ENCODE measurements around the gene EEF1A2. TPM values are rescaled to one million over a fixed set of nuclear protein-coding genes. Genes with fewer than 3 reads are reported as not detected.

Gene EEF1A2
- total RNA-seq, 2 experiments from 2014 or later, result 0.27 TPM; not detected in 1

- peaks cover 5% of the 10 kb centered on the region for H3K4me1 Mint-ChIP-seq
- DNase-seq, result no peak
- H3K27me3 Mint-ChIP-seq, result no peaks in the 10 kb centered on the region
- no peaks in the 10 kb centered on the region for H3K36me3 Mint-ChIP-seq
- H3K9me3 Mint-ChIP-seq, result no peaks in the 10 kb centered on the region
- no peak overlapping the region for H3K4me3 Mint-ChIP-seq
- no peak overlapping the region for H3K27ac Mint-ChIP-seq
Measured at GRCh38 chr20:63540417-63541186, 41.7 kb upstream of the EEF1A2 start.

- Mint-ChIP-seq H3K9me3 (no peaks in the 10 kb centered on the region), H3K27me3 (no peaks in the 10 kb centered on the region), H3K27ac (no peak overlapping the region), H3K36me3 (no peaks in the 10 kb centered on the region), H3K4me3 (no peak overlapping the region), H3K4me1 (peaks cover 5% of the 10 kb centered on the region)
- no peak for DNase-seq
Measured at GRCh38 chr20:63539441-63540370, 40.8 kb upstream of the EEF1A2 start.

- Mint-ChIP-seq H3K27ac (no peak overlapping the region), H3K4me3 (no peak overlapping the region), H3K4me1 (peaks cover 5% of the 10 kb centered on the region), H3K27me3 (no peaks in the 10 kb centered on the region), H3K9me3 (no peaks in the 10 kb centered on the region), H3K36me3 (no peaks in the 10 kb centered on the region)
- no peak for DNase-seq
Measured at GRCh38 chr20:63539092-63539430, 40.2 kb upstream of the EEF1A2 start.

- Mint-ChIP-seq H3K9me3 (no peaks in the 10 kb centered on the region), H3K4me3 (peak overlapping the region; percentile 74), H3K36me3 (no peaks in the 10 kb centered on the region), H3K27me3 (no peaks in the 10 kb centered on the region), H3K27ac (peak overlapping the region; percentile 82), H3K4me1 (peaks cover 5% of the 10 kb centered on the region)
- DNase-seq, result peak; percentile 42
Measured at GRCh38 chr20:63538204-63539091, 39.6 kb upstream of the EEF1A2 start.

- H3K36me3 Mint-ChIP-seq, result no peaks in the 10 kb centered on the region
- peak overlapping the region; percentile 74 for H3K4me3 Mint-ChIP-seq
- peak overlapping the region; percentile 86 for H3K27ac Mint-ChIP-seq
- H3K4me1 Mint-ChIP-seq, result peaks cover 5% of the 10 kb centered on the region
- no peaks in the 10 kb centered on the region for H3K27me3 Mint-ChIP-seq
- H3K9me3 Mint-ChIP-seq, result no peaks in the 10 kb centered on the region
- DNase-seq, result peak; percentile 97
Measured at GRCh38 chr20:63537525-63538203, 38.8 kb upstream of the EEF1A2 start.

- H3K27me3 Mint-ChIP-seq, result no peaks in the 10 kb centered on the region
- peak within 1 kb of the TSS; percentile 86 for H3K27ac Mint-ChIP-seq
- H3K36me3 Mint-ChIP-seq, result no peaks in the 10 kb centered on the region
- peak; percentile 29 for DNase-seq
- H3K4me3 Mint-ChIP-seq, result peak within 1 kb of the TSS; percentile 74
- H3K9me3 Mint-ChIP-seq, result no peaks in the 10 kb centered on the region
- H3K4me1 Mint-ChIP-seq, result peaks cover 5% of the 10 kb centered on the region
Measured at GRCh38 chr20:63536997-63537524, 38.2 kb upstream of the EEF1A2 start, which contains the start of gene PTK6. Gene PTK6 (minus strand): TSS chr20:63537376. CDS start chr20:63537314, 62 bp downstream.

- DNase-seq, result no peak
- Mint-ChIP-seq H3K27ac (no peak overlapping the region), H3K4me1 (peaks cover 5% of the 10 kb centered on the region), H3K4me3 (no peak overlapping the region), H3K36me3 (no peaks in the 10 kb centered on the region), H3K9me3 (no peaks in the 10 kb centered on the region), H3K27me3 (no peaks in the 10 kb centered on the region)
Measured at GRCh38 chr20:63536241-63536977, 37.5 kb upstream of the EEF1A2 start.

- DNase-seq, result no peak
- H3K27me3 Mint-ChIP-seq, result no peaks in the 10 kb centered on the region
- H3K4me1 Mint-ChIP-seq, result peaks cover 5% of the 10 kb centered on the region
- H3K4me3 Mint-ChIP-seq, result no peak overlapping the region
- H3K36me3 Mint-ChIP-seq, result no peaks in the 10 kb centered on the region
- H3K27ac Mint-ChIP-seq, result no peak overlapping the region
- H3K9me3 Mint-ChIP-seq, result no peaks in the 10 kb centered on the region
Measured at GRCh38 chr20:63534831-63535651, 36.2 kb upstream of the EEF1A2 start.

- H3K9me3 Mint-ChIP-seq, result no peaks in the 10 kb centered on the region
- H3K27ac Mint-ChIP-seq, result no peak overlapping the region
- H3K4me1 Mint-ChIP-seq, result peaks cover 5% of the 10 kb centered on the region
- peak; percentile 1 for DNase-seq
- no peaks in the 10 kb centered on the region for H3K27me3 Mint-ChIP-seq
- no peak overlapping the region for H3K4me3 Mint-ChIP-seq
- no peaks in the 10 kb centered on the region for H3K36me3 Mint-ChIP-seq
Measured at GRCh38 chr20:63534427-63534830, 35.5 kb upstream of the EEF1A2 start.

GRCh38 chr20:63533871-63534393 lies 35.0 kb upstream of the EEF1A2 start:
- DNase-seq, result no peak
- Mint-ChIP-seq H3K36me3 (no peaks in the 10 kb centered on the region), H3K9me3 (no peaks in the 10 kb centered on the region), H3K27ac (no peak overlapping the region), H3K27me3 (no peaks in the 10 kb centered on the region), H3K4me3 (no peak overlapping the region), H3K4me1 (peaks cover 5% of the 10 kb centered on the region)

- peaks cover 10% of the 10 kb centered on the region for H3K4me1 Mint-ChIP-seq
- no peak for DNase-seq
- H3K36me3 Mint-ChIP-seq, result no peaks in the 10 kb centered on the region
- no peaks in the 10 kb centered on the region for H3K9me3 Mint-ChIP-seq
- H3K27ac Mint-ChIP-seq, result no peak overlapping the region
- no peaks in the 10 kb centered on the region for H3K27me3 Mint-ChIP-seq
- no peak overlapping the region for H3K4me3 Mint-ChIP-seq
Measured at GRCh38 chr20:63533388-63533787, 34.5 kb upstream of the EEF1A2 start.

GRCh38 chr20:63532449-63532971 lies 33.6 kb upstream of the EEF1A2 start:
- Mint-ChIP-seq H3K9me3 (no peaks in the 10 kb centered on the region), H3K27ac (no peak overlapping the region), H3K27me3 (no peaks in the 10 kb centered on the region), H3K4me3 (no peak overlapping the region), H3K4me1 (peaks cover 8% of the 10 kb centered on the region), H3K36me3 (no peaks in the 10 kb centered on the region)
- peak; percentile 0 for DNase-seq

Measured in activated naive CD8-positive, alpha-beta T cell treated with anti-CD3 and anti-CD28 coated beads for 36 hours (primary cell).